Immature natural killer cell (primary cell): ENCODE results near the gene NTSR1. TPM values are rescaled to one million over a fixed set of nuclear protein-coding genes. Genes with fewer than 3 reads are reported as not detected.

Experiments used
- DNase-seq, 3 donors: peaks; one replicate each; pipeline ENCODE4 v3.0.0; 2022; ENCODE audit warnings: mixed read lengths in 1 of 3
- H3K27ac Mint-ChIP-seq, 6 donors: one replicate each; pipeline ENCODE4 v1.8.0; 2020; ENCODE audit warnings: mixed read lengths in 6 of 6, mild to moderate bottlenecking in 5 of 6, inconsistent platforms in 4 of 6, moderate library complexity in 3 of 6
- H3K27me3 Mint-ChIP-seq, 3 donors: one replicate each; pipeline ENCODE4 v1.8.0; 2020 to 2021; ENCODE audit warnings: low read depth in 3 of 3, mild to moderate bottlenecking in 3 of 3, mixed read lengths in 3 of 3, moderate library complexity in 3 of 3, inconsistent platforms in 1 of 3
- H3K36me3 Mint-ChIP-seq, 3 donors: one replicate each; pipeline ENCODE4 v1.8.0; 2020; ENCODE audit warnings: mixed read lengths in 3 of 3, inconsistent platforms in 2 of 3, mild to moderate bottlenecking in 2 of 3
- H3K4me1 Mint-ChIP-seq, 2 donors: one replicate each; pipeline ENCODE4 v1.8.0; 2020; ENCODE audit warnings: inconsistent platforms in 2 of 2, mild to moderate bottlenecking in 2 of 2, mixed read lengths in 2 of 2, moderate library complexity in 1 of 2
- H3K4me3 Mint-ChIP-seq, 5 donors: one replicate each; pipeline ENCODE4 v1.8.0; 2020; ENCODE audit warnings: mild to moderate bottlenecking in 5 of 5, mixed read lengths in 5 of 5, inconsistent platforms in 3 of 5, moderate library complexity in 3 of 5
- H3K9me3 Mint-ChIP-seq, 6 donors: one replicate each; pipeline ENCODE4 v1.8.0; 2020; ENCODE audit warnings: mild to moderate bottlenecking in 6 of 6, mixed read lengths in 6 of 6, inconsistent platforms in 4 of 6, moderate library complexity in 3 of 6
- polyA plus RNA-seq, 3 donors: library from polyadenylated mRNA; unstranded; fragments of 300-500 nt; fragmentation: Illumina TruSeq; gene quantifications; one replicate each; pipeline ENCODE4 v1.2.3, GENCODE V29; 2021

The NTSR1 gene
- polyA plus RNA-seq, 3 donors from 2014 or later = not detected

GRCh38 chr20:62741701-62742491 lies 33.3 kb downstream of the NTSR1 start:
- Mint-ChIP-seq H3K9me3 (no peaks in the 10 kb centered on the region), H3K27ac (peak overlapping the region in 4 of 6 donors; percentile 20 to 98 (median 54)), H3K27me3 (peaks cover 4% of the 10 kb centered on the region in 3 donors), H3K4me1 (peaks cover 26 to 27% of the 10 kb centered on the region in 2 donors), H3K36me3 (no peaks in the 10 kb centered on the region), H3K4me3 (peak overlapping the region in 1 of 5 donors; percentile 7)
- no peak for DNase-seq

- no peaks in the 10 kb centered on the region for H3K9me3 Mint-ChIP-seq
- H3K27ac Mint-ChIP-seq = no peak overlapping the region
- H3K27me3 Mint-ChIP-seq = peaks cover 4% of the 10 kb centered on the region in 3 donors
Measured at GRCh38 chr20:62742550-62742949, 33.9 kb downstream of the NTSR1 start.

GRCh38 chr20:62742979-62743776 lies 34.5 kb downstream of the NTSR1 start:
- no peak for DNase-seq
- Mint-ChIP-seq H3K36me3 (no peaks in the 10 kb centered on the region), H3K27ac (no peak overlapping the region), H3K9me3 (no peaks in the 10 kb centered on the region), H3K27me3 (peaks cover 4% of the 10 kb centered on the region in 3 donors), H3K4me3 (no peak overlapping the region), H3K4me1 (peaks cover 26 to 27% of the 10 kb centered on the region in 2 donors)

More at GRCh38 chr20:62742550-62742949, 33.9 kb downstream of the NTSR1 start:
- H3K4me1 Mint-ChIP-seq = peaks cover 26 to 27% of the 10 kb centered on the region in 2 donors
- H3K36me3 Mint-ChIP-seq = no peaks in the 10 kb centered on the region
- no peak overlapping the region for H3K4me3 Mint-ChIP-seq
- DNase-seq = no peak

- peaks cover 0 to 3% (median 0%) of the 10 kb centered on the region in 6 donors for H3K9me3 Mint-ChIP-seq
- H3K4me3 Mint-ChIP-seq = no peak overlapping the region
- no peak for DNase-seq
- H3K27me3 Mint-ChIP-seq = peaks cover 4% of the 10 kb centered on the region in 3 donors
- H3K4me1 Mint-ChIP-seq = peaks cover 26 to 27% of the 10 kb centered on the region in 2 donors
- no peaks in the 10 kb centered on the region for H3K36me3 Mint-ChIP-seq
- H3K27ac Mint-ChIP-seq = no peak overlapping the region
Measured at GRCh38 chr20:62743777-62744317, 35.2 kb downstream of the NTSR1 start.

- H3K27ac Mint-ChIP-seq = peak overlapping the region in 2 of 6 donors; percentile 1 to 8
- no peak for DNase-seq
- no peak overlapping the region for H3K4me3 Mint-ChIP-seq
- H3K4me1 Mint-ChIP-seq = peaks cover 19 to 21% of the 10 kb centered on the region in 2 donors
- H3K9me3 Mint-ChIP-seq = peaks cover 0 to 3% (median 0%) of the 10 kb centered on the region in 6 donors
- no peaks in the 10 kb centered on the region for H3K36me3 Mint-ChIP-seq
- peaks cover 4 to 6% (median 4%) of the 10 kb centered on the region in 3 donors for H3K27me3 Mint-ChIP-seq
Measured at GRCh38 chr20:62744741-62745191, 36.1 kb downstream of the NTSR1 start.

GRCh38 chr20:62745279-62745951 lies 36.8 kb downstream of the NTSR1 start:
- no peak for DNase-seq
- Mint-ChIP-seq H3K36me3 (no peaks in the 10 kb centered on the region), H3K27ac (peak overlapping the region in 2 of 6 donors; percentile 1 to 8), H3K27me3 (peaks cover 4 to 6% (median 4%) of the 10 kb centered on the region in 3 donors), H3K4me1 (peaks cover 13 to 15% of the 10 kb centered on the region in 2 donors), H3K4me3 (no peak overlapping the region), H3K9me3 (peaks cover 0 to 3% (median 0%) of the 10 kb centered on the region in 6 donors)

- H3K9me3 Mint-ChIP-seq = peaks cover 0 to 3% (median 0%) of the 10 kb centered on the region in 6 donors
- H3K36me3 Mint-ChIP-seq = no peaks in the 10 kb centered on the region
- H3K27ac Mint-ChIP-seq = no peak overlapping the region
- peaks cover 4 to 6% (median 4%) of the 10 kb centered on the region in 3 donors for H3K27me3 Mint-ChIP-seq
- H3K4me3 Mint-ChIP-seq = no peak overlapping the region
- peaks cover 11 to 12% of the 10 kb centered on the region in 2 donors for H3K4me1 Mint-ChIP-seq
- no peak for DNase-seq
Measured at GRCh38 chr20:62745952-62746288, 37.3 kb downstream of the NTSR1 start.

GRCh38 chr20:62748311-62748710 lies 39.7 kb downstream of the NTSR1 start:
- H3K36me3 Mint-ChIP-seq = no peaks in the 10 kb centered on the region
- DNase-seq = no peak
- H3K4me3 Mint-ChIP-seq = no peak overlapping the region
- H3K9me3 Mint-ChIP-seq = peaks cover 0 to 3% (median 0%) of the 10 kb centered on the region in 6 donors
- no peak overlapping the region for H3K27ac Mint-ChIP-seq
- peaks cover 4 to 8% (median 6%) of the 10 kb centered on the region in 3 donors for H3K27me3 Mint-ChIP-seq
- H3K4me1 Mint-ChIP-seq = peaks cover 0 to 2% of the 10 kb centered on the region in 2 donors

- Mint-ChIP-seq H3K9me3 (peaks cover 0 to 3% (median 0%) of the 10 kb centered on the region in 6 donors), H3K27ac (peak overlapping the region in 1 of 6 donors; percentile 54), H3K27me3 (peaks cover 4 to 10% (median 8%) of the 10 kb centered on the region in 3 donors), H3K4me1 (no peaks in the 10 kb centered on the region), H3K4me3 (no peak overlapping the region), H3K36me3 (no peaks in the 10 kb centered on the region)
- no peak for DNase-seq
Measured at GRCh38 chr20:62749851-62750445, 41.3 kb downstream of the NTSR1 start.

GRCh38 chr20:62751551-62752150 lies 43.0 kb downstream of the NTSR1 start:
- Mint-ChIP-seq H3K27me3 (peaks cover 0 to 6% (median 5%) of the 10 kb centered on the region in 3 donors), H3K4me3 (no peak overlapping the region), H3K9me3 (peaks cover 0 to 3% (median 0%) of the 10 kb centered on the region in 6 donors), H3K4me1 (no peaks in the 10 kb centered on the region), H3K27ac (peak overlapping the region in 1 of 6 donors; percentile 26), H3K36me3 (no peaks in the 10 kb centered on the region)
- DNase-seq = no peak

GRCh38 chr20:62752181-62752670 lies 43.6 kb downstream of the NTSR1 start:
- Mint-ChIP-seq H3K27me3 (peaks cover 0 to 6% (median 5%) of the 10 kb centered on the region in 3 donors), H3K9me3 (peaks cover 0 to 3% (median 0%) of the 10 kb centered on the region in 6 donors), H3K27ac (peak overlapping the region in 1 of 6 donors; percentile 26), H3K4me3 (no peak overlapping the region), H3K4me1 (no peaks in the 10 kb centered on the region), H3K36me3 (no peaks in the 10 kb centered on the region)
- no peak for DNase-seq

- Mint-ChIP-seq H3K4me1 (no peaks in the 10 kb centered on the region), H3K36me3 (no peaks in the 10 kb centered on the region), H3K4me3 (no peak overlapping the region), H3K9me3 (peaks cover 0 to 3% (median 0%) of the 10 kb centered on the region in 6 donors), H3K27me3 (peaks cover 0 to 8% (median 6%) of the 10 kb centered on the region in 3 donors), H3K27ac (no peak overlapping the region)
- DNase-seq = no peak
Measured at GRCh38 chr20:62752671-62753501, 44.2 kb downstream of the NTSR1 start.
